Right atrium auricular region (tissue), 2 donors: ENCODE measurements around the gene NARF. TPM values are rescaled to one million over a fixed set of nuclear protein-coding genes. Genes with fewer than 3 reads are reported as not detected.
"Not testable (repeated sequence)": the region's sequence is repeated elsewhere in the genome, so short reads cannot be mapped to it uniquely, and the experiment has no call there.

ENCODE experiments used
- DNase-seq: peaks from one replicate; pipeline ENCODE4 v3.0.0-alpha.2; 2019; ENCODE audit warnings: low spot score
- H3K27ac ChIP-seq, 2 donors: fragments of 200-600 bp; sonication (generic); 1 replicate in 1 of 2; 2 replicates in 1 of 2; pipeline ENCODE4 v1.5.1; 2016 to 2019
- H3K27me3 ChIP-seq, 2 donors: fragments of 200-600 bp; sonication (generic); one replicate each; pipeline versions ENCODE4 v1.5.1 to v1.6.0; 2017 to 2019
- H3K36me3 ChIP-seq: fragments of 200-600 bp; sonication (generic); one replicate; pipeline ENCODE4 v1.5.1; 2016
- H3K4me1 ChIP-seq, 2 donors: fragments of 200-600 bp; sonication (generic); one replicate each; pipeline versions ENCODE4 v1.5.1 to v1.6.0; 2017 to 2019
- H3K4me3 ChIP-seq, 2 donors: fragments of 200-600 bp; sonication (generic); 1 replicate in 1 of 2; 2 replicates in 1 of 2; pipeline ENCODE4 v1.5.1; 2017 to 2019; ENCODE audit warnings: mild to moderate bottlenecking in 1 of 2, moderate library complexity in 1 of 2
- H3K9me3 ChIP-seq, 2 donors: fragments of 200-600 bp; sonication (generic); one replicate each; pipeline ENCODE4 v1.5.1; 2019
- total RNA-seq, 2 donors: library from RNA; depleted of rRNA; stranded (reverse); fragments of >200 nt; gene quantifications; one replicate each; pipeline ENCODE4 v1.1.0, GENCODE V29; 2016
- TF ChIP-seq, protein P1 (sequence below), 2 donors: fragments of 200-600 bp; sonication (generic); IDR thresholded peaks; one replicate each; pipeline ENCODE4 v1.5.1; 2019; ENCODE audit warnings: antibody characterized with exemption in 2 of 2

Gene NARF
- total RNA-seq, 2 donors from 2014 or later: 51.4 to 54.8 TPM

GRCh38 chr17:82531431-82531881, 72.9 kb downstream of the NARF start:
- Histone ChIP-seq H3K4me3 (no peak overlapping the region), H3K9me3 (no peaks in the 10 kb centered on the region), H3K36me3 (no peaks in the 10 kb centered on the region), H3K27ac (peak overlapping the region in 1 of 2 donors; percentile 5), H3K27me3 (no peaks in the 10 kb centered on the region), H3K4me1 (peaks cover 0 to 75% of the 10 kb centered on the region in 2 donors)
- no peak for DNase-seq
- TF ChIP-seq, protein P1, sequence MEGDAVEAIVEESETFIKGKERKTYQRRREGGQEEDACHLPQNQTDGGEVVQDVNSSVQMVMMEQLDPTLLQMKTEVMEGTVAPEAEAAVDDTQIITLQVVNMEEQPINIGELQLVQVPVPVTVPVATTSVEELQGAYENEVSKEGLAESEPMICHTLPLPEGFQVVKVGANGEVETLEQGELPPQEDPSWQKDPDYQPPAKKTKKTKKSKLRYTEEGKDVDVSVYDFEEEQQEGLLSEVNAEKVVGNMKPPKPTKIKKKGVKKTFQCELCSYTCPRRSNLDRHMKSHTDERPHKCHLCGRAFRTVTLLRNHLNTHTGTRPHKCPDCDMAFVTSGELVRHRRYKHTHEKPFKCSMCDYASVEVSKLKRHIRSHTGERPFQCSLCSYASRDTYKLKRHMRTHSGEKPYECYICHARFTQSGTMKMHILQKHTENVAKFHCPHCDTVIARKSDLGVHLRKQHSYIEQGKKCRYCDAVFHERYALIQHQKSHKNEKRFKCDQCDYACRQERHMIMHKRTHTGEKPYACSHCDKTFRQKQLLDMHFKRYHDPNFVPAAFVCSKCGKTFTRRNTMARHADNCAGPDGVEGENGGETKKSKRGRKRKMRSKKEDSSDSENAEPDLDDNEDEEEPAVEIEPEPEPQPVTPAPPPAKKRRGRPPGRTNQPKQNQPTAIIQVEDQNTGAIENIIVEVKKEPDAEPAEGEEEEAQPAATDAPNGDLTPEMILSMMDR (IDR thresholded peaks at IDR 0.05): no peak

DNA sequence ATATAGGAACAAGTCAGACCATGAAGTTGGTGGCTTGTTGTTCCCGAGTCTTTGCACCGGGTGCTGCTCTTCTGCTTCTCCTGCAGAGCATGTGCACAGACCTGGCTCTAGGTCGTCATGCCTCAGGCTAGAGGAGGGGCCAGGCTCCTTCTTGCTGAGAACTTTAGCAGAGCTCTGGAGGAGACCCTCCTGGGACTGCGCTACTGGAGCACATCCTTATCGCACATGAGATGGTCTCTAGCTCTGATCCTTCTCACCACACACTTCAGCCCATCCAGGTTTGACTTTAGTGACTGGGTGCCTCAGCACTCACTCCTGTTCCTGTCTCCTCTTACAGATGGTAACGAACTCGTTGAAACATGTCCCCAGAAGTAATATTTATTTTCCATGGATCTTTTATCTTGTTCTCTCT, 75.9 kb downstream of the NARF start:
- peaks cover 0 to 63% of the 10 kb centered on the region in 2 donors for H3K4me1 ChIP-seq
- H3K27ac ChIP-seq: peak overlapping the region in 1 of 2 donors; percentile 86
- DNase-seq: no peak

GRCh38 chr17:82536512-82537201, 78.1 kb downstream of the NARF start:
- Histone ChIP-seq H3K4me1 (peaks cover 0 to 53% of the 10 kb centered on the region in 2 donors), H3K4me3 (peak overlapping the region; percentile 4 to 19)
- DNase-seq: no peak

More for the DNA sequence above, 75.9 kb downstream of the NARF start:
- TF ChIP-seq, protein P1 (IDR thresholded peaks at IDR 0.05): no peak
- H3K27me3 ChIP-seq: no peaks in the 10 kb centered on the region
- H3K9me3 ChIP-seq: no peaks in the 10 kb centered on the region
- no peaks in the 10 kb centered on the region for H3K36me3 ChIP-seq
- no peak overlapping the region for H3K4me3 ChIP-seq

GRCh38 chr17:82537228-82537627, 78.7 kb downstream of the NARF start:
- Histone ChIP-seq H3K4me1 (peaks cover 0 to 49% of the 10 kb centered on the region in 2 donors), H3K4me3 (peak overlapping the region in 1 of 2 donors; percentile 4), H3K27ac (peak overlapping the region; percentile 86 to 90)
- DNase-seq, H3K9me3 ChIP-seq, H3K27me3 ChIP-seq, H3K36me3 ChIP-seq: not testable (repeated sequence)

More at GRCh38 chr17:82536512-82537201, 78.1 kb downstream of the NARF start:
- H3K36me3 ChIP-seq: no peaks in the 10 kb centered on the region
- H3K27me3 ChIP-seq: no peaks in the 10 kb centered on the region
- H3K27ac ChIP-seq: peak overlapping the region; percentile 86 to 90
- TF ChIP-seq, protein P1 (IDR thresholded peaks at IDR 0.05): no peak
- H3K9me3 ChIP-seq: no peaks in the 10 kb centered on the region

GRCh38 chr17:82539076-82539475, 80.5 kb downstream of the NARF start:
- not testable (repeated sequence) for DNase-seq, H3K36me3 ChIP-seq, H3K27me3 ChIP-seq, H3K27ac ChIP-seq, H3K4me3 ChIP-seq, H3K9me3 ChIP-seq
- peaks cover 0 to 59% of the 10 kb centered on the region in 2 donors for H3K4me1 ChIP-seq

Other genes with a start within 250 kb of the NARF start
- 1 to 10 TPM; 5.1 to 7.4 TPM for gene CCDC57, start 245.9 kb upstream of the NARF start, total RNA-seq
- 10 to 100 TPM in 1 of 2 donors, 1 to 10 TPM in 1; 5.0 to 19.5 TPM for gene SLC16A3, start 229.7 kb upstream of the NARF start, total RNA-seq
- gene CSNK1D, start 185.0 kb upstream of the NARF start, total RNA-seq: 10 to 100 TPM; 31.3 to 32.9 TPM
- gene CD7, start 141.1 kb upstream of the NARF start, total RNA-seq: 1 to 10 TPM in 1 of 2 donors, not detected in 1; 1.7 TPM
- 1 to 10 TPM; 3.1 to 7.7 TPM for gene SECTM1, start 125.0 kb upstream of the NARF start, total RNA-seq
- gene TEX19, start 99.5 kb upstream of the NARF start, total RNA-seq: not detected
- gene UTS2R, start 87.0 kb upstream of the NARF start, total RNA-seq: 10 to 100 TPM in 1 of 2 donors, under 1 TPM in 1; 0.44 to 16.9 TPM
- gene HEXD, start 40.4 kb upstream of the NARF start, total RNA-seq: 10 to 100 TPM; 11.3 to 15.6 TPM
- 10 to 100 TPM; 26.4 to 32.4 TPM for gene OGFOD3, start 40.2 kb upstream of the NARF start, total RNA-seq
- gene CYBC1, start 8.0 kb upstream of the NARF start, total RNA-seq: 10 to 100 TPM; 14.9 to 34.9 TPM
- 10 to 100 TPM; 27.8 to 40.3 TPM for gene FOXK2, start 61.0 kb downstream of the NARF start, total RNA-seq
- 10 to 100 TPM; 41.2 to 46.4 TPM for gene WDR45B, start 189.7 kb downstream of the NARF start, total RNA-seq
- gene RAB40B, start 240.0 kb downstream of the NARF start, total RNA-seq: 10 to 100 TPM; 10.2 to 20.8 TPM